Mucosa of rectum (tissue), 2 donors: ENCODE measurements around the gene UGT1A6.

Experiments
- H3K27ac ChIP-seq, 2 donors: one replicate each; pipeline ENCODE4 v1.7.0; 2013; ENCODE audit warnings: inconsistent platforms in 2 of 2, low read depth in 2 of 2, low read length in 2 of 2
- H3K27me3 ChIP-seq, 2 donors: one replicate each; pipeline ENCODE4 v1.7.0; 2013; ENCODE audit warnings: low read length in 2 of 2; ENCODE audit not compliant: control insufficient read depth in 2 of 2, insufficient read depth in 2 of 2
- H3K36me3 ChIP-seq, 2 donors: one replicate each; pipeline ENCODE4 v1.7.0; 2013; ENCODE audit warnings: low read length in 2 of 2; ENCODE audit not compliant: control insufficient read depth in 2 of 2, insufficient read depth in 2 of 2
- H3K4me1 ChIP-seq, 2 donors: one replicate each; pipeline ENCODE4 v1.7.0; 2013; ENCODE audit warnings: low read length in 2 of 2, mild to moderate bottlenecking in 1 of 2; ENCODE audit not compliant: control insufficient read depth in 2 of 2, insufficient read depth in 2 of 2
- H3K4me3 ChIP-seq, 2 donors: one replicate each; pipeline ENCODE4 v1.7.0; 2013; ENCODE audit warnings: low read length in 2 of 2
- H3K9ac ChIP-seq, 2 donors: one replicate each; pipeline ENCODE4 v1.7.0; 2013; ENCODE audit warnings: low read length in 2 of 2, low read depth in 1 of 2, mild to moderate bottlenecking in 1 of 2
- H3K9me3 ChIP-seq, 2 donors: one replicate each; pipeline ENCODE4 v1.7.0; 2013; ENCODE audit warnings: low read length in 2 of 2; ENCODE audit not compliant: control insufficient read depth in 2 of 2
- donor health status: healthy.
- donor health status: Normal muscosa, but diverticular disease.

The UGT1A6 gene

DNA sequence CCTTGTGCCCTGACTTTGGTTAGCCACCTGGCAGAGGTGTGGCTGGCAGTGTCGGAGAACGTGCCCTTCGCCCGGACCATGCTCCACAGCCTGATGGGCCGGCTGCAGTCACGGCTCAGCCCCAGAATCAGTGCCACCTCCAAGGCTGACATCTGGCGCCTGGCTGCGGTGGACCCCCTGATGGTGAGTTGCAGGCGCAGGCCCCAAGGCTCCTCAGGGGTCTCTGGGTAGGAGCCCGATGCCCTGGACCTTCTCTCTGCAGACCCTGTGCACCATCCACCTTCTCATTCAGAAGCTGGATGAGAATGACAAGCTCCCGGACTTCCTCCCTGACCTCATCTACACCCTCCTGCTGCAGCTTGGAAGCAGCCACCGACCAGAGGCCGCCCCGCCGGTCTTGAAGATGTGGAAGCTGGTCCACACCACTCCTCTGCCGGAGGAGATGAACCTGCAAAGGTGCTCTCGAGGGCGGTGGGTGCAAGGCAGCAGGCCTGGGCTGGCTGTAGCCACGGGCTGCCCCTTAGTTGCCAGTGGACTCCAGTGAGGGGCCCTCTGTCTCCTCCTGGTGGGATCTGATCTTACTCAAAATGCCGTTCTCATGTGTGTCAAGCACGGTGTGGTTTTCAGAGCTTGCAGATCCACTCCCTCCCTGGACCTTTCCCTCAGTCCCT, 129.5 kb downstream of the UGT1A6 start:
- no peak overlapping the region for H3K27ac ChIP-seq
- H3K27me3 ChIP-seq: no peaks in the 10 kb centered on the region
- H3K4me3 ChIP-seq: no peak overlapping the region
- no peaks in the 10 kb centered on the region for H3K4me1 ChIP-seq
- no peak overlapping the region for H3K9ac ChIP-seq
- no peaks in the 10 kb centered on the region for H3K9me3 ChIP-seq
- H3K36me3 ChIP-seq: no peaks in the 10 kb centered on the region
